ENCODE results near the gene NFIX. TPM values are rescaled to one million over a fixed set of nuclear protein-coding genes. Genes with fewer than 3 reads are reported as not detected.

Gene NFIX
- total and polyA plus RNA-seq, 2 donors (not counting 1 experiment from before 2014, with no cell fraction given), result 35.7 to 74.8 TPM

GRCh38 chr19:12946092-12946721 is 49.1 kb upstream of the NFIX start:
- TF ChIP-seq CTCF (conservative IDR thresholded peaks at IDR 0.05 in 1 of 2, IDR thresholded peaks at IDR 0.05 in 1 of 2; ENCODE audit: low read depth in 1 of 2, low read length in 2 of 2) (no peak), EZH2 (IDR thresholded peaks at IDR 0.05; ENCODE audit: low read length, missing control alignments) (no peak)
- peak overlapping the region; percentile 89 for H3K27ac ChIP-seq (ENCODE audit: insufficient read depth, low read length)

GRCh38 chr19:12946731-12947496 is 48.4 kb upstream of the NFIX start:
- TF ChIP-seq EZH2 (IDR thresholded peaks at IDR 0.05; ENCODE audit: low read length, missing control alignments), result no peak
- no peak for TF ChIP-seq CTCF (conservative IDR thresholded peaks at IDR 0.05 in 1 of 2, IDR thresholded peaks at IDR 0.05 in 1 of 2; ENCODE audit: low read depth in 1 of 2, low read length in 2 of 2)
- Histone ChIP-seq H3K9me3 (ENCODE audit: control insufficient read depth, insufficient read depth, low read depth, low read length) (no peaks in the 10 kb centered on the region), H3K4me1 (ENCODE audit: control insufficient read depth, extremely low read depth, insufficient read depth, low read length) (peaks cover 12% of the 10 kb centered on the region), H3K4me3 (replicated peaks in 1 of 4; ENCODE audit: control extremely low read depth in 1 of 4, insufficient read depth in 1 of 4, low read depth in 3 of 4, low read length in 4 of 4) (peak overlapping the region; percentile 84 to 99 (median 88)), H3K79me2 (ENCODE audit: control insufficient read depth, insufficient read depth, low read length) (peaks cover 44% of the 10 kb centered on the region), H3K4me2 (ENCODE audit: extremely low read depth, insufficient read depth, low read length) (peak overlapping the region; percentile 99), H3K27me3 (ENCODE audit: control insufficient read depth, insufficient read depth, low read length) (no peaks in the 10 kb centered on the region), H2AFZ (ENCODE audit: low read length) (no peak overlapping the region), H3K27ac (ENCODE audit: insufficient read depth, low read length) (peak overlapping the region; percentile 89), H3K9ac (ENCODE audit: insufficient read depth, low read length) (peak overlapping the region; percentile 78), H4K20me1 (ENCODE audit: control insufficient read depth, extremely low read depth, insufficient read depth, low read length) (no peaks in the 10 kb centered on the region), H3K36me3 (ENCODE audit: control insufficient read depth, insufficient read depth, low read length) (peaks cover 41% of the 10 kb centered on the region)
- no peak for DNase-seq (ENCODE audit: low read depth in 2 of 2)

More at GRCh38 chr19:12946092-12946721, 49.1 kb upstream of the NFIX start:
- H3K9ac ChIP-seq (ENCODE audit: insufficient read depth, low read length), result peak overlapping the region; percentile 78
- H2AFZ ChIP-seq (ENCODE audit: low read length), result no peak overlapping the region
- no peaks in the 10 kb centered on the region for H3K9me3 ChIP-seq (ENCODE audit: control insufficient read depth, insufficient read depth, low read depth, low read length)
- peaks cover 51% of the 10 kb centered on the region for H3K79me2 ChIP-seq (ENCODE audit: control insufficient read depth, insufficient read depth, low read length)
- peak overlapping the region; percentile 99 for H3K4me2 ChIP-seq (ENCODE audit: extremely low read depth, insufficient read depth, low read length)
- no peaks in the 10 kb centered on the region for H4K20me1 ChIP-seq (ENCODE audit: control insufficient read depth, extremely low read depth, insufficient read depth, low read length)
- H3K4me3 ChIP-seq (replicated peaks in 1 of 4; ENCODE audit: control extremely low read depth in 1 of 4, insufficient read depth in 1 of 4, low read depth in 3 of 4, low read length in 4 of 4), result peak overlapping the region; percentile 84 to 99 (median 88)
- peaks cover 43% of the 10 kb centered on the region for H3K36me3 ChIP-seq (ENCODE audit: control insufficient read depth, insufficient read depth, low read length)
- peak; percentile 81 to 84 for DNase-seq (ENCODE audit: low read depth in 2 of 2)
- H3K27me3 ChIP-seq (ENCODE audit: control insufficient read depth, insufficient read depth, low read length), result no peaks in the 10 kb centered on the region
- peaks cover 11% of the 10 kb centered on the region for H3K4me1 ChIP-seq (ENCODE audit: control insufficient read depth, extremely low read depth, insufficient read depth, low read length)
